ENCODE measurements around the gene OR8D1. TPM values are rescaled to one million over a fixed set of nuclear protein-coding genes. Genes with fewer than 3 reads are reported as not detected.

Gene OR8D1
- total RNA-seq, 1 experiment from 2014 or later: not detected

DNA sequence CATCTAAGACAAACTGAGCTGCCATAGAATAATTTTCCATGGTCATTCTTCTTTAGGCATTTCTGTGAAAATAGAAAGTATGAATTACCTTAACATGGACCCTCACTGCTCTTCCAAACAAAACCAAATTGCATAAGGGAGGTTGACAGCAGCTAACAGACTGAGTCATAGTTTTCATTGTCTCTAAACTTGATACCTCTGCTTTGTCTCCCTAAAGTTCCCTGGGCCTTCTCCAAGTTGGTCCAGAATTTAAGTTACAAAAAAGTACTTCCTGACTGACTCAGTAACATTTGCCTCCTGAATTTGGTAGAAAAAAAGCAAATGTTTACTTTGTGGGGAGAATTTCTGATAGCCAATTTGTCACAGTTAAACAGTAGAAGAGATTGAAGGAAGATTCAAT, 3.0 kb downstream of the OR8D1 start:
- ChIA-PET CTCF (no interaction called here), POLR2A (no interaction called here)
- ATAC-seq (no peak), DNase-seq (ENCODE audit: low spot score) (no peak)
- Mint-ChIP-seq H3K9me3 (no peaks in the 10 kb centered on the region), H3K4me1 (no peaks in the 10 kb centered on the region), H3K36me3 (no peaks in the 10 kb centered on the region), H3K27ac (no peak overlapping the region), H3K4me3 (no peak overlapping the region), H3K27me3 (ENCODE audit: low read depth) (no peaks in the 10 kb centered on the region)
- TF ChIP-seq CREB1 (CRISPR knock-in tag; IDR thresholded peaks at IDR 0.05) (no peak), ZBTB21 (CRISPR knock-in tag; IDR thresholded peaks at IDR 0.05; ENCODE audit: borderline replicate concordance) (no peak), ZNF138 (CRISPR knock-in tag; conservative IDR thresholded peaks at IDR 0.05) (no peak), ZNF416 (CRISPR knock-in tag; IDR thresholded peaks at IDR 0.05) (no peak)

DNA sequence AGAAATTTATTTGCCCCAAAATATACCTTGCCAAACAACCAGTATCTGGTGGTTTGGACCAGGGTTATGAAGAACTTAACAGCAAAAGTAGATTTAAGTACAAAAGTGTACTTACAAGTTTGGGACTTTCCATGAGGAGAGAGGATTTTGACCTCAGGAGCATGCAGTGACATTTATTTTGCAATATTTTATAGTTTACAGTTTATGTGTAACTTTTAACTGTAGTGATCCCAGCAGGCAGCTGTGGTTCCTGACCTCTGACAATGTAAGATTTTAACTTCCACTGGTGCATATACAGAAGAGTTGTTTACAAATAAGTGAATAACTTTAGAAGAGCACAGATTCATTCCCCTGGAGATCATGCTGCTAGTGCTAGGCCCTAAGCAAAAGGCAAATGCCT, 6.7 kb downstream of the OR8D1 start:
- Mint-ChIP-seq H3K27ac (0 out of 2 replicates have a peak overlapping the region, but pooled peaks have one; percentile 12), H3K4me3 (no peak overlapping the region), H3K9me3 (no peaks in the 10 kb centered on the region), H3K27me3 (ENCODE audit: low read depth) (no peaks in the 10 kb centered on the region), H3K36me3 (no peaks in the 10 kb centered on the region), H3K4me1 (peaks cover 13% of the 10 kb centered on the region)
- ChIA-PET POLR2A (no interaction called here), CTCF (no interaction called here)
- TF ChIP-seq, protein P1, sequence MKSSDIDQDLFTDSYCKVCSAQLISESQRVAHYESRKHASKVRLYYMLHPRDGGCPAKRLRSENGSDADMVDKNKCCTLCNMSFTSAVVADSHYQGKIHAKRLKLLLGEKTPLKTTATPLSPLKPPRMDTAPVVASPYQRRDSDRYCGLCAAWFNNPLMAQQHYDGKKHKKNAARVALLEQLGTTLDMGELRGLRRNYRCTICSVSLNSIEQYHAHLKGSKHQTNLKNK (CRISPR knock-in tag; IDR thresholded peaks at IDR 0.05): no peak
- no peak for TF ChIP-seq FOXK1 (CRISPR knock-in tag; IDR thresholded peaks at IDR 0.05)
- TF ChIP-seq PRRX2 (CRISPR knock-in tag; IDR thresholded peaks at IDR 0.05): no peak
- TF ChIP-seq, protein P2, sequence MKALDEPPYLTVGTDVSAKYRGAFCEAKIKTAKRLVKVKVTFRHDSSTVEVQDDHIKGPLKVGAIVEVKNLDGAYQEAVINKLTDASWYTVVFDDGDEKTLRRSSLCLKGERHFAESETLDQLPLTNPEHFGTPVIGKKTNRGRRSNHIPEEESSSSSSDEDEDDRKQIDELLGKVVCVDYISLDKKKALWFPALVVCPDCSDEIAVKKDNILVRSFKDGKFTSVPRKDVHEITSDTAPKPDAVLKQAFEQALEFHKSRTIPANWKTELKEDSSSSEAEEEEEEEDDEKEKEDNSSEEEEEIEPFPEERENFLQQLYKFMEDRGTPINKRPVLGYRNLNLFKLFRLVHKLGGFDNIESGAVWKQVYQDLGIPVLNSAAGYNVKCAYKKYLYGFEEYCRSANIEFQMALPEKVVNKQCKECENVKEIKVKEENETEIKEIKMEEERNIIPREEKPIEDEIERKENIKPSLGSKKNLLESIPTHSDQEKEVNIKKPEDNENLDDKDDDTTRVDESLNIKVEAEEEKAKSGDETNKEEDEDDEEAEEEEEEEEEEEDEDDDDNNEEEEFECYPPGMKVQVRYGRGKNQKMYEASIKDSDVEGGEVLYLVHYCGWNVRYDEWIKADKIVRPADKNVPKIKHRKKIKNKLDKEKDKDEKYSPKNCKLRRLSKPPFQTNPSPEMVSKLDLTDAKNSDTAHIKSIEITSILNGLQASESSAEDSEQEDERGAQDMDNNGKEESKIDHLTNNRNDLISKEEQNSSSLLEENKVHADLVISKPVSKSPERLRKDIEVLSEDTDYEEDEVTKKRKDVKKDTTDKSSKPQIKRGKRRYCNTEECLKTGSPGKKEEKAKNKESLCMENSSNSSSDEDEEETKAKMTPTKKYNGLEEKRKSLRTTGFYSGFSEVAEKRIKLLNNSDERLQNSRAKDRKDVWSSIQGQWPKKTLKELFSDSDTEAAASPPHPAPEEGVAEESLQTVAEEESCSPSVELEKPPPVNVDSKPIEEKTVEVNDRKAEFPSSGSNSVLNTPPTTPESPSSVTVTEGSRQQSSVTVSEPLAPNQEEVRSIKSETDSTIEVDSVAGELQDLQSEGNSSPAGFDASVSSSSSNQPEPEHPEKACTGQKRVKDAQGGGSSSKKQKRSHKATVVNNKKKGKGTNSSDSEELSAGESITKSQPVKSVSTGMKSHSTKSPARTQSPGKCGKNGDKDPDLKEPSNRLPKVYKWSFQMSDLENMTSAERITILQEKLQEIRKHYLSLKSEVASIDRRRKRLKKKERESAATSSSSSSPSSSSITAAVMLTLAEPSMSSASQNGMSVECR (CRISPR knock-in tag; IDR thresholded peaks at IDR 0.05; ENCODE audit: borderline replicate concordance): no peak
- TF ChIP-seq SMAD4 (CRISPR knock-in tag; IDR thresholded peaks at IDR 0.05): no peak
- no peak for TF ChIP-seq HMGA2 (CRISPR knock-in tag; IDR thresholded peaks at IDR 0.05)
- TF ChIP-seq, protein P3, sequence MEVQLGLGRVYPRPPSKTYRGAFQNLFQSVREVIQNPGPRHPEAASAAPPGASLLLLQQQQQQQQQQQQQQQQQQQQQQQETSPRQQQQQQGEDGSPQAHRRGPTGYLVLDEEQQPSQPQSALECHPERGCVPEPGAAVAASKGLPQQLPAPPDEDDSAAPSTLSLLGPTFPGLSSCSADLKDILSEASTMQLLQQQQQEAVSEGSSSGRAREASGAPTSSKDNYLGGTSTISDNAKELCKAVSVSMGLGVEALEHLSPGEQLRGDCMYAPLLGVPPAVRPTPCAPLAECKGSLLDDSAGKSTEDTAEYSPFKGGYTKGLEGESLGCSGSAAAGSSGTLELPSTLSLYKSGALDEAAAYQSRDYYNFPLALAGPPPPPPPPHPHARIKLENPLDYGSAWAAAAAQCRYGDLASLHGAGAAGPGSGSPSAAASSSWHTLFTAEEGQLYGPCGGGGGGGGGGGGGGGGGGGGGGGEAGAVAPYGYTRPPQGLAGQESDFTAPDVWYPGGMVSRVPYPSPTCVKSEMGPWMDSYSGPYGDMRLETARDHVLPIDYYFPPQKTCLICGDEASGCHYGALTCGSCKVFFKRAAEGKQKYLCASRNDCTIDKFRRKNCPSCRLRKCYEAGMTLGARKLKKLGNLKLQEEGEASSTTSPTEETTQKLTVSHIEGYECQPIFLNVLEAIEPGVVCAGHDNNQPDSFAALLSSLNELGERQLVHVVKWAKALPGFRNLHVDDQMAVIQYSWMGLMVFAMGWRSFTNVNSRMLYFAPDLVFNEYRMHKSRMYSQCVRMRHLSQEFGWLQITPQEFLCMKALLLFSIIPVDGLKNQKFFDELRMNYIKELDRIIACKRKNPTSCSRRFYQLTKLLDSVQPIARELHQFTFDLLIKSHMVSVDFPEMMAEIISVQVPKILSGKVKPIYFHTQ (CRISPR knock-in tag; IDR thresholded peaks at IDR 0.05): no peak
- no peak for TF ChIP-seq IRF2 (CRISPR knock-in tag; IDR thresholded peaks at IDR 0.05; ENCODE audit: borderline replicate concordance, low read depth)
- TF ChIP-seq NR2C2 (CRISPR knock-in tag; IDR thresholded peaks at IDR 0.05): no peak
- TF ChIP-seq RELA (CRISPR knock-in tag; IDR thresholded peaks at IDR 0.05; ENCODE audit: borderline replicate concordance): no peak
- TF ChIP-seq EMX1 (CRISPR knock-in tag; IDR thresholded peaks at IDR 0.05): no peak
- no peak for TF ChIP-seq RORB (CRISPR knock-in tag; IDR thresholded peaks at IDR 0.05)
- TF ChIP-seq, protein P4, sequence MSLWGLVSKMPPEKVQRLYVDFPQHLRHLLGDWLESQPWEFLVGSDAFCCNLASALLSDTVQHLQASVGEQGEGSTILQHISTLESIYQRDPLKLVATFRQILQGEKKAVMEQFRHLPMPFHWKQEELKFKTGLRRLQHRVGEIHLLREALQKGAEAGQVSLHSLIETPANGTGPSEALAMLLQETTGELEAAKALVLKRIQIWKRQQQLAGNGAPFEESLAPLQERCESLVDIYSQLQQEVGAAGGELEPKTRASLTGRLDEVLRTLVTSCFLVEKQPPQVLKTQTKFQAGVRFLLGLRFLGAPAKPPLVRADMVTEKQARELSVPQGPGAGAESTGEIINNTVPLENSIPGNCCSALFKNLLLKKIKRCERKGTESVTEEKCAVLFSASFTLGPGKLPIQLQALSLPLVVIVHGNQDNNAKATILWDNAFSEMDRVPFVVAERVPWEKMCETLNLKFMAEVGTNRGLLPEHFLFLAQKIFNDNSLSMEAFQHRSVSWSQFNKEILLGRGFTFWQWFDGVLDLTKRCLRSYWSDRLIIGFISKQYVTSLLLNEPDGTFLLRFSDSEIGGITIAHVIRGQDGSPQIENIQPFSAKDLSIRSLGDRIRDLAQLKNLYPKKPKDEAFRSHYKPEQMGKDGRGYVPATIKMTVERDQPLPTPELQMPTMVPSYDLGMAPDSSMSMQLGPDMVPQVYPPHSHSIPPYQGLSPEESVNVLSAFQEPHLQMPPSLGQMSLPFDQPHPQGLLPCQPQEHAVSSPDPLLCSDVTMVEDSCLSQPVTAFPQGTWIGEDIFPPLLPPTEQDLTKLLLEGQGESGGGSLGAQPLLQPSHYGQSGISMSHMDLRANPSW (CRISPR knock-in tag; conservative IDR thresholded peaks at IDR 0.05; ENCODE audit: low read depth): no peak
- TF ChIP-seq, protein P5, sequence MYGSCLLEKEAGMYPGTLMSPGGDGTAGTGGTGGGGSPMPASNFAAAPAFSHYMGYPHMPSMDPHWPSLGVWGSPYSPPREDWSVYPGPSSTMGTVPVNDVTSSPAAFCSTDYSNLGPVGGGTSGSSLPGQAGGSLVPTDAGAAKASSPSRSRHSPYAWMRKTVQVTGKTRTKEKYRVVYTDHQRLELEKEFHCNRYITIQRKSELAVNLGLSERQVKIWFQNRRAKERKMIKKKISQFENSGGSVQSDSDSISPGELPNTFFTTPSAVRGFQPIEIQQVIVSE (CRISPR knock-in tag; IDR thresholded peaks at IDR 0.05; ENCODE audit: borderline replicate concordance): no peak
- TF ChIP-seq SMAD3 (CRISPR knock-in tag; IDR thresholded peaks at IDR 0.05; ENCODE audit: borderline replicate concordance): no peak
- no peak for TF ChIP-seq FOXP1 (CRISPR knock-in tag; IDR thresholded peaks at IDR 0.05; ENCODE audit: borderline replicate concordance)
- TF ChIP-seq NR3C1 (CRISPR knock-in tag; conservative IDR thresholded peaks at IDR 0.05; ENCODE audit: low read depth): no peak
- TF ChIP-seq, protein P6, sequence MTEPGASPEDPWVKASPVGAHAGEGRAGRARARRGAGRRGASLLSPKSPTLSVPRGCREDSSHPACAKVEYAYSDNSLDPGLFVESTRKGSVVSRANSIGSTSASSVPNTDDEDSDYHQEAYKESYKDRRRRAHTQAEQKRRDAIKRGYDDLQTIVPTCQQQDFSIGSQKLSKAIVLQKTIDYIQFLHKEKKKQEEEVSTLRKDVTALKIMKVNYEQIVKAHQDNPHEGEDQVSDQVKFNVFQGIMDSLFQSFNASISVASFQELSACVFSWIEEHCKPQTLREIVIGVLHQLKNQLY (CRISPR knock-in tag; IDR thresholded peaks at IDR 0.05): no peak
- DNase-seq (ENCODE audit: low spot score) (no peak), ATAC-seq (no peak)
